ENCODE data around the gene METTL26. TPM values are rescaled to one million over a fixed set of nuclear protein-coding genes. Genes with fewer than 3 reads are reported as not detected.

Gene METTL26
- total RNA-seq, 1 experiment from 2014 or later: 121 TPM

DNA sequence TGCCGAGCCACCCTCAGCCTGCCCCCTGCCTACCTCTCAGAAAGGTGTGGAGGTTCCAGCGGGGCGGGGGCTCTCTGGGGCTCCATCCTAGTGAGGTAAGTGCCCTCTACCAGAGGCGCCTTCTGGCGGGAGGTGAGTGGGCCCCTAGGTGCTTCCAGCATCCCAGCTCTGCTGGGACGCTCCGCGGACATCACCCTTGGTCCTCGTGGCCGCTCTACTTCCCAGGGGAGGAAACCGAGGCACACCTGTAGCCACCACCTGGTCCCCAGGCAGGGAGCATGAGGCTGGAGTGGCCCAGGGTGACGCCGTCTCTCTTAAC, 6.9 kb upstream of the METTL26 start:
- CTCF ChIA-PET: no interaction called here
- H3K36me3 Mint-ChIP-seq (ENCODE audit: insufficient read depth, unreplicated experiment): peaks cover 69% of the 10 kb centered on the region
- intact Hi-C loops (cut with micrococcal nuclease; ENCODE audit: unreplicated experiment): no loop called here
- no TSS peak for BruUV-seq (replicated peaks)
- peak overlapping the region; percentile 76 for H3K4me3 Mint-ChIP-seq (ENCODE audit: low read depth, unreplicated experiment)
- H3K9me3 Mint-ChIP-seq (ENCODE audit: low read depth, unreplicated experiment): no peaks in the 10 kb centered on the region
- no peak for DNase-seq
- peaks cover 30% of the 10 kb centered on the region for H3K4me1 Mint-ChIP-seq (ENCODE audit: low read depth, unreplicated experiment)
- no peak for TF ChIP-seq CTCF (IDR thresholded peaks at IDR 0.05; ENCODE audit: unreplicated experiment)
- H3K27ac Mint-ChIP-seq (ENCODE audit: unreplicated experiment): no peak overlapping the region
- no peaks in the 10 kb centered on the region for H3K27me3 Mint-ChIP-seq (ENCODE audit: unreplicated experiment)

GRCh38 chr16:642189-643049, 6.3 kb upstream of the METTL26 start:
- CTCF ChIA-PET: no interaction called here
- H3K27ac Mint-ChIP-seq (ENCODE audit: unreplicated experiment): no peak overlapping the region
- no peaks in the 10 kb centered on the region for H3K27me3 Mint-ChIP-seq (ENCODE audit: unreplicated experiment)
- peak; percentile 69 for DNase-seq
- intact Hi-C loops (cut with micrococcal nuclease; ENCODE audit: unreplicated experiment): no loop called here
- TF ChIP-seq CTCF (IDR thresholded peaks at IDR 0.05; ENCODE audit: unreplicated experiment): no peak
- TSS peak; percentile 31 for BruUV-seq (replicated peaks)
- peak overlapping the region; percentile 76 for H3K4me3 Mint-ChIP-seq (ENCODE audit: low read depth, unreplicated experiment)
- peaks cover 71% of the 10 kb centered on the region for H3K36me3 Mint-ChIP-seq (ENCODE audit: insufficient read depth, unreplicated experiment)
- no peaks in the 10 kb centered on the region for H3K9me3 Mint-ChIP-seq (ENCODE audit: low read depth, unreplicated experiment)
- H3K4me1 Mint-ChIP-seq (ENCODE audit: low read depth, unreplicated experiment): peaks cover 30% of the 10 kb centered on the region

DNA sequence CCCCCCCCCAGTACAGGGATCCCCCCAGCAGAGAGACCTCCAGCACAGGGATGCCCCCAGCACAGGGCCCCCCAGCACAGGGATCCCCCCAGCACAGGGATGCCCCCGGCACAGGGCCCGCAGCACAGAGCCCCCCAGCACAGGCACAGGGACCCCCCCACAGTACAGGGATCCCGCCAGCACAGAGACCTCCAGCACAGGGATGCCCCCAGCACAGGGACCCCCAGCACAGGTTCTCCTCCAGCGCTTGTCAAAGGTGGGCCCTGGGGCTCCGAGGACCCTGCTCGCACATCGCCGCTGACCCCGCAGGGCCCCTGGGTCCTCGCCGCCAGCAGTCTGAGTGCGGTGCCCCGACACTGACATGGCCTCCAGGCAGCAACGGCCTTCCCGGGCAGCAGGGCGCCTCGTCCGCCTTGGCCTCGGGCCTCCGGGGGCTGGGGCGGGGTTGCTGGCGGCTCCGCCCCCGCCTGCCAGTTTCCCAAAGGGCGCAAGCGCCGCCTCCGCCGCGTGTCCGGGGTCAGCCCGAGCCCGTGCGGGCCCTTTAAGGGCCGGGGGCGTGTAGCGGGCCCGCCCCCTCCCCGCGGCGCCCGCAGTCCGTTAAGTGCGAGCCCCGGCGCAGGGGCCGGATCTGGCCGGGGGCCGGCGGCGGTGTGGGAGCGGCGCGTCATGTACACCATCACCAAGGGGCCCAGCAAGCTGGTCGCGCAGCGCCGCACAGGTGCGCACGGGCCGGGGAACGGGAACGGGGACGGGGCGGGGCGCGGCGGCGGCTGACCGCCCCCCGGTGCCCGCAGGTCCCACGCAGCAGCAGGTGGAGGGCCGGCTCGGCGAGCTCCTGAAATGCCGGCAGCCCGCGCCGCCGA, 5.5 kb upstream of the METTL26 start, which contains the start of gene MCRIP2:
MCRIP2 (plus strand) TSS at position 503 of the 863 bp plus-strand sequence; CDS start at position 667, 164 bp downstream.
- Mint-ChIP-seq H3K27me3 (ENCODE audit: unreplicated experiment) (no peaks in the 10 kb centered on the region), H3K9me3 (ENCODE audit: low read depth, unreplicated experiment) (no peaks in the 10 kb centered on the region), H3K36me3 (ENCODE audit: insufficient read depth, unreplicated experiment) (peaks cover 71% of the 10 kb centered on the region), H3K4me1 (ENCODE audit: low read depth, unreplicated experiment) (peaks cover 35% of the 10 kb centered on the region), H3K27ac (ENCODE audit: unreplicated experiment) (no peak within 1 kb of the TSS), H3K4me3 (ENCODE audit: low read depth, unreplicated experiment) (peak within 1 kb of the TSS; percentile 76)
- peak; percentile 93 for DNase-seq
- TF ChIP-seq CTCF (IDR thresholded peaks at IDR 0.05; ENCODE audit: unreplicated experiment): no peak
- BruUV-seq (replicated peaks): no TSS peak
- intact Hi-C loops (cut with micrococcal nuclease; ENCODE audit: unreplicated experiment): no loop called here
- CTCF ChIA-PET: no interaction called here

GRCh38 chr16:640614-641013, 4.5 kb upstream of the METTL26 start:
- Mint-ChIP-seq H3K27ac (ENCODE audit: unreplicated experiment) (no peak overlapping the region), H3K36me3 (ENCODE audit: insufficient read depth, unreplicated experiment) (peaks cover 71% of the 10 kb centered on the region), H3K9me3 (ENCODE audit: low read depth, unreplicated experiment) (no peaks in the 10 kb centered on the region), H3K4me1 (ENCODE audit: low read depth, unreplicated experiment) (peaks cover 31% of the 10 kb centered on the region), H3K27me3 (ENCODE audit: unreplicated experiment) (no peaks in the 10 kb centered on the region), H3K4me3 (ENCODE audit: low read depth, unreplicated experiment) (peak overlapping the region; percentile 55)
- BruUV-seq (replicated peaks): no TSS peak
- DNase-seq: no peak
- CTCF ChIA-PET: no interaction called here
- intact Hi-C loops (cut with micrococcal nuclease; ENCODE audit: unreplicated experiment): no loop called here
- no peak for TF ChIP-seq CTCF (IDR thresholded peaks at IDR 0.05; ENCODE audit: unreplicated experiment)
